Nephron progenitor cell (in vitro differentiated cells): ENCODE measurements around the gene RBM15.

Source experiments
- DNase-seq: peaks from one replicate; pipeline ENCODE4 v3.0.0; 2021
- H3K27ac Mint-ChIP-seq: 2 replicates; pipeline ENCODE4 v1.8.0; 2021; ENCODE audit warnings: mild to moderate bottlenecking, moderate library complexity, mixed read lengths
- H3K27me3 Mint-ChIP-seq: 2 replicates; pipeline ENCODE4 v1.8.0; 2021; ENCODE audit warnings: mild to moderate bottlenecking, low read depth, mixed read lengths; ENCODE audit not compliant: poor library complexity
- H3K36me3 Mint-ChIP-seq: 2 replicates; pipeline ENCODE4 v1.8.0; 2021; ENCODE audit warnings: low read depth, mixed read lengths
- H3K4me1 Mint-ChIP-seq: 2 replicates; pipeline ENCODE4 v1.8.0; 2021; ENCODE audit warnings: mixed read lengths
- H3K4me3 Mint-ChIP-seq: 2 replicates; pipeline ENCODE4 v1.8.0; 2021; ENCODE audit warnings: mild to moderate bottlenecking, moderate library complexity, mixed read lengths
- H3K9me3 Mint-ChIP-seq: 2 replicates; pipeline ENCODE4 v1.8.0; 2021; ENCODE audit warnings: mild to moderate bottlenecking, moderate library complexity, mixed read lengths
- CTCF ChIP-seq: fragments of 200-600 bp; sonication (generic); IDR thresholded peaks from 2 replicates; pipeline ENCODE4 v1.5.0; 2021; ENCODE audit warnings: antibody characterized with exemption

RBM15 gene

GRCh38 chr1:110383251-110383990, 44.2 kb downstream of the RBM15 start:
- Mint-ChIP-seq H3K27ac (no peak overlapping the region), H3K4me1 (no peaks in the 10 kb centered on the region), H3K4me3 (no peak overlapping the region), H3K27me3 (peaks cover 3% of the 10 kb centered on the region), H3K36me3 (peaks cover 32% of the 10 kb centered on the region), H3K9me3 (no peaks in the 10 kb centered on the region)
- TF ChIP-seq CTCF: no peak
- DNase-seq: no peak

DNA sequence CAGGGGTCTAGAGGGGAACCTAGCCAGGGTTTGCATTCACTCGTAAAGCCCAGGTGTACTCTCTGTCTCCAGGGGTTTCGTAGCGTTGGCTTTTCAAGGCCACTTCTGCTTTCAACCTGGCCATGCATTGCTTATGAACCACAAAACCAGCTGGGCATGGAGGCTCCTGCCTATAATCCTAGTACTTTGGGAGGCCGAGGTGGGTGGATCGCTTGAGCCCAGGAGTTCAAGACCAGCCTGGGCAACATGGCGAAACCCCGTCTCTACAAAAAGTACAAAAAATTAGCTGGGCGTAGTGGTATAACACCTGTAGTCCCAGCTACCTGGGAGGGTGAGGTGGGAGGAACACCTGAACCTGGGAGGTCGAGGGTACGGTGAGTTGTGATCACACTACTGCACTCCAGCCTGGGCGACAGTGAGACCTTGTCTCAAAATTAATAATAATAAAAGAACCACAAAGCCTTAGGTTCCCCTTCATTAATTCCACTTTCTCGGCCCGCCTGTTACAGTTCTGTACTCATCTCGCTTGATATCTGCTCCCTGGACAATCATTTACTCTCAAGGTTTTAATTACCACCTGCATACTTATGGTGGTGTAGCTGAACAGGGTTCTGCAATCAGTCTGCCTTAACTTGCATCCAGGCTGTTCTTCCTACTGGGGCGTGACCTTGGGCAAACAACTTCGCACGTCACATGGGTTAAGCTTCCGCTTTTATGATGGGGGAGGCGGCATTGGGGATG, 45.6 kb downstream of the RBM15 start:
- TF ChIP-seq CTCF: no peak
- Mint-ChIP-seq H3K27ac (no peak overlapping the region), H3K4me3 (no peak overlapping the region), H3K36me3 (peaks cover 19% of the 10 kb centered on the region), H3K4me1 (peaks cover 4% of the 10 kb centered on the region), H3K9me3 (no peaks in the 10 kb centered on the region), H3K27me3 (peaks cover under 1% of the 10 kb centered on the region)
- DNase-seq: no peak

- Mint-ChIP-seq H3K27me3 (no peaks in the 10 kb centered on the region), H3K36me3 (peaks cover 14% of the 10 kb centered on the region), H3K4me1 (peaks cover 10% of the 10 kb centered on the region), H3K27ac (no peak overlapping the region), H3K9me3 (no peaks in the 10 kb centered on the region), H3K4me3 (no peak overlapping the region)
- no peak for TF ChIP-seq CTCF
- no peak for DNase-seq
Observed at GRCh38 chr1:110385369-110385768, 46.2 kb downstream of the RBM15 start.

DNA sequence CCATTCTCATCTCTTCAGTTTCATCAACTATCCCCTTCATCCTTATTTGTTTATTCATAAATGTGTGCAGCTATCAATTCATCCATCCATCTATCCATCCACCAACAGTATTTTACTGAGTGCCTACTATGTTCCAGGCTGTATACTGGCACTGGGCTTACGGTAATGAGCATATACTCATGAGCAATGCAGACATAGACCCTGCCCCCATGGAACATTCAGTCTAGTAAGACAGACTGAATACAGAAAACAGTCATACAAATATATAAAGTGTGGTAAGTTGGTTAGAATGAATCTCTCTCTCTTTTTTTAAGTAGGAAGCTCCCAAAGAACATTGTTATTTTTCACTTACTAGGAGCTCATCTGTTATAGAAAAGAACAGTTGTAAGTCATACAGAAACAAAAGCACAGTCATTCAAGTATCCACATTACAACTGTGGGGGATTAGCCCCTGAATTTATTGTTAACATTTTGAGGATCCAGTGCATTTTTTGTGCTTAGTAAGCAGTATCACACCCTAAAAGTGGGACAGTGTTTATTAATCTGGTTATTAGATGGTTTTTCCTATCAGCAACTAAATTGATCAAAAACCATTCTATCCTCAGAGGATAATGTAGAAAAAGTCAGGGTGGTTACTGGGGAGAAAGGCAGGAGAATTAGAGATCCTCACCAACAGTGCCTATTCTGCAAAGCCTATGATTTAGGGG, 48.0 kb downstream of the RBM15 start:
- TF ChIP-seq CTCF: no peak
- peaks cover 23% of the 10 kb centered on the region for H3K4me1 Mint-ChIP-seq
- no peak overlapping the region for H3K27ac Mint-ChIP-seq
- H3K4me3 Mint-ChIP-seq: no peak overlapping the region
- no peaks in the 10 kb centered on the region for H3K36me3 Mint-ChIP-seq
- H3K27me3 Mint-ChIP-seq: no peaks in the 10 kb centered on the region
- H3K9me3 Mint-ChIP-seq: no peaks in the 10 kb centered on the region
- no peak for DNase-seq

GRCh38 chr1:110390096-110390495, 50.9 kb downstream of the RBM15 start:
- Mint-ChIP-seq H3K9me3 (no peaks in the 10 kb centered on the region), H3K4me1 (peaks cover 23% of the 10 kb centered on the region), H3K4me3 (peak overlapping the region; percentile 40), H3K27me3 (no peaks in the 10 kb centered on the region), H3K27ac (no peak overlapping the region), H3K36me3 (peaks cover 5% of the 10 kb centered on the region)
- no peak for TF ChIP-seq CTCF
- peak; percentile 6 for DNase-seq
